HG02588 (cell line): ENCODE measurements around the gene HIPK2.

Source experiments
- ATAC-seq: cut with Tn5 transposase; IDR thresholded peaks from one replicate; pipeline ENCODE4 v1.9.1; 2021; ENCODE audit warnings: mild to moderate bottlenecking, moderate library complexity; ENCODE audit not compliant: unreplicated experiment

The HIPK2 gene

DNA sequence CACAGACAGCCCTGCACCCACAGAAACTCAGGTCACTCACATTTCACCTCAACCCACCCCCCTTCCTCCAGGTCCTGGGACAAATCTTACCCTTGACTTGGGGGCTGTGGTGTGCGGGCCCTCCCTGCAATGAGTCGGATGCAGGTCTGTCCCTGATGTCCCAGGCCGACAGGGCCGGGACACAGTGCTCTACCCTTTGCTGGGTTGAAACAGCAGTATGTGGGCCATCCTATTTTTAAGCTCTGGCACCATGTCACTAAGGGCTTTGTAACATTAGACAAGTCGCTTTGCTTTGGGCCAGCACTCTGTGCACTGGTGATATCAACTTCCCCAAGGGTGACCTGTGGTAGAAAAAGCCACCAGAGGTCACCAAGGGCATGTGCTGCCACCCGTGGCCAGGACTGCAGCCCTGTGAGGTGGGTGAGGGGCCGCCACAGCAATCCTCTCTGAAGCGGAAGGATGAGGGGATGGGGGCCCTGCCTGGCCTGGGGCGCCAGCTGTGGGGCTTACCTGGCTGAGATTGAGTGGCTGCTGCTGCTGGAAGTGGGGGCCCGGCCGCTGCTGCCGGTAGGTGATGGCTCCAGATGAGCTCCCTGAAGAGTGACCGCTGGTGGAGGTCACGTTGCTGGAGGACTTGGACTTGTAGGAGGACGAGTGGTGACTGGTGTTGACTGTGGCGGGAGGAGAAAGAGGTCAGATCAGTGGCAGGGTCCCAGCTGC lies 203.0 kb downstream of the HIPK2 start:
- ATAC-seq: no peak

DNA sequence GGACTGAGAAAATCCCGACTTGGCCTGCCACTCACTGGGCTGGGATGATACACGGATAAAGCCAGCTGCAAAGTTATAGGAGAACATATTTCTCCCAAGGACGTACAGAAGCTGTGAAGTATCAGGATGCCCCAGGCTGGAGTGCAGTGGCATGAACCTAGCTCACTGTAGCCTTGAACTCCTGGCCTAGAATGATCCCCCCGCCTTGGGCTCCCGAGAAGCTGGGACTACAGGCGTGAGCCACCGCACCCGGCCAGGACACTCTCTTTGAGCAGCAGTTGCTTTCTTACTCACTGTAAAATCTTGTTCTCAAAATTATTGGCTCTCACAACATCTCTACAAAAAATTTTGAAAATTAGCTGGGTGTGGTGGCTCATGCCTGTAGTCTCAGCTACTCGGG lies 203.9 kb downstream of the HIPK2 start:
- ATAC-seq: no peak

DNA sequence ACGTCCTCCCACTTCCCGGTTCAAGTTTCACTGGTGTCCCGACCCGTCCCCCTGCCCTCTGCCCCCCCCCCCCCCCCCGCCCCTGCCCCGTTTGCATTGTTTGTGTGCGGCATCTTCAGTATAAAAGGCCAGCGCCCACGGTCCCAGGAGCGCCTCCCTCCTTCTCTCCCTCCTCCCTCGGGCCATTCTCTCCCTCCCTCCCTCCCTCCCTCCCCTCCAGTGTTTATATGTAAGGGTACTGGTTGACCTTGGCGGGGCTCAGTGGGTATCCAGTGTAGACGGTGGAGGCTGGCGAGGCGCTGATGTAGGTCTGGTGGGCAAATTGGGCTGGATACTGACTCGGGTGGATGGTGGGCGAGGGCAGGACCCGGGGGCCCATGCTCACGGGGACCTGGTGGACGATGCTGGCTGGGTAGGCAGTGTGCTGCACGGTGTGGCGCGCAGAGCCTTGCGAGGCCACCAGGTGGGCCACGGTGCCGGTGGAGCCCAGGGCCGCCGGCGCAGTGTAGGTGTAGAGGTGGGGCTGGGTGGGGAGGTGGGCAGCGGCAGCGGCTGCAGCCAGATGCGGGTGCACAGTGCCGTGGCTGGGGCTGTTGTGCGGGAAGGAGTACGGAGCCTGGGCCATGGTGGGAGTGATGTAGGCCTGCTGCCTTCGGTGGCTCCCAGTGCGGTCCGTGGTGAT lies 205.0 kb downstream of the HIPK2 start:
- no peak for ATAC-seq

DNA sequence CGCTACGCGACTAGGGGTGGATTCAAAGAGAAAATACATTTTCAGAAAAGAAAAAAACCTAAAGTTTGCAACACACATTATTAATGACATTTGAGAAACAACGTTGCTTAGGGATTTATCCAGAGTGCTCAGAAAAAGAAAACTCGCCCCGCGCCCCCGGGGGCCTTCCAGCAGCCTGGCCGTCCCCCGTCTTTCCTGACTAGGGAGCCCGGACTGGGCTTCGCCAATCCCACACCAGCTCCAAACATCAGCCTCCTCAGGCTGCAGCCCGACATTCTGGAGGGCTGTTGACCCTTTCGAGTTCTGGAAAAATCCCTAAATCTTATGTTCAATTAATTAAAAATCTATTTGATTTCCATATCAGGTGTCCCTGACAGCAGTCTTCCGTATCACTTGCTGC lies 205.7 kb downstream of the HIPK2 start:
- ATAC-seq: no peak

DNA sequence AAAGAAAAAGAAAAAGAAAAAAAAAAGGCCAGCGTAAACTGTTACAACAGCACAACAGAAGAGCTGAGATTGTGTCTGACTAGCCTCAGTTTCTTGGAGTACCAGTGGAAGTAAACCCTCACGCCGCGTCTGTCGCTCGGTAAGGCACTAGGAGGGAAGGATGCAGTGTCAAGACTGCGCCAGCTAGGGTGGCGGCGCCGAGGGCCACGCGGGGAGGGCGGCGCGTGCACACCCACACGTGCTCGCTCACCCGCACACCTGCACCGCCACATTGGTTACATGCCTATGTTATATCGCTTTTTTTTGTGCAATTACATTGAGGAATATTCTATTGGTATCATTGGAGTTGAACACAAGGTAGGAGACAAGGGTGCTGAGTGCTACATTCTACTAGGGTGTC lies 206.1 kb downstream of the HIPK2 start:
- no peak for ATAC-seq

DNA sequence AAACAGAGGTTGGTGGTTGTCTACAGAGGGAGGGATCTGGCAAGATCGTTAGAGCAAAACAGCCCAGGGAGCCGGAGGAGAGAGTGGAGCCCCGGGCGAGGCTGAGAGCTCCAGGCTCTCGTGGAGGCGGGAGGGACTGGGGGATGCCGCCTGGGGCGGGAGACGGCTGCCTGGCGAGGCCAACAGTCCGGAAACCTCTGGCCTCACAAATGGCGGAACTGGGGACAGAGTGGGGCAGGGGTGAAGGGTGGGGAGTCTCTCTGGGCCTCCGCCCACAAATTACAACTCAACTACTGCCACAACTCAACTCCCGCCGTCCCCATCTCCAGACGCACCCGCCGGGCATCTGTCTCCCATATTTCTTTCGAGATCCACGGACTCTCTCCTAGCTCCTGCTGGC lies 206.6 kb downstream of the HIPK2 start:
- no peak for ATAC-seq

DNA sequence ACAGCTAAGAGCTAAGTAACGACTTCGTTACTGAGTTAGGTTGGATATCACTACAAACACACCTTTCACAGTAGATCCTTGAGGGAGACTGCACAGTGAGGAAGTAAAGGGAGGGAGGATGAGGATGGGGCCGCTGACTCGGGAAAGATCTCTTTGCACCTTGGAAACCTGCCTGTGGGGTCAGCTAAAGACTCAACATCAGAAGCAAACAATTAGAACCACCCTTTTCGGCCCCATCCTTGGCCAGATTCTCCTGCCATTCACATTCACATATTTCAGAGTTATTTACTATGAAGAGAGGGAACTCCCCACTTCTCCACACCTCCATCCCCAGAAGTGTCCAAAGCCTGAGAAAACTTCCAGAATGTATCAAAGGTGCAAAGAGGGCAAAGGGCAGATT lies 207.2 kb downstream of the HIPK2 start:
- no peak for ATAC-seq

DNA sequence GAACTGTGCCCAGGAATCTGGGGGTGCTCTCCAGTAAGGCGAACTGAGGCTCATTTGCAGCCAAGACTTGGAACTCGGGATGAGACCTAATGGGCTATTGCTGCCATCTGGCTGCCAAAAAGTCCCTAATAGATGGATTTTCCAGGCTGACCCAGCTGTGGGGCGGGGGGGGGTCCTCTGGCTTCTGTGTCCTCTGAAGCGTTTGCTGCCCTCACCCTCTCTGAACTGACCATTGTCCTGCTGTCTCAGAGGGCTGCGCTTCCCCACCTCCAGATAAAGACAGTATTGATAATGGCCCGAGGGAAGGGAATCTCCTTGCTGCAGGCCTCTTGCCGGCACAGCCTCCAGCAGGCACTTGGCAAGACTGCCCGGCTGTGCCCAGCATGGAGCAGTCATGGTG lies 207.7 kb downstream of the HIPK2 start:
- no peak for ATAC-seq

DNA sequence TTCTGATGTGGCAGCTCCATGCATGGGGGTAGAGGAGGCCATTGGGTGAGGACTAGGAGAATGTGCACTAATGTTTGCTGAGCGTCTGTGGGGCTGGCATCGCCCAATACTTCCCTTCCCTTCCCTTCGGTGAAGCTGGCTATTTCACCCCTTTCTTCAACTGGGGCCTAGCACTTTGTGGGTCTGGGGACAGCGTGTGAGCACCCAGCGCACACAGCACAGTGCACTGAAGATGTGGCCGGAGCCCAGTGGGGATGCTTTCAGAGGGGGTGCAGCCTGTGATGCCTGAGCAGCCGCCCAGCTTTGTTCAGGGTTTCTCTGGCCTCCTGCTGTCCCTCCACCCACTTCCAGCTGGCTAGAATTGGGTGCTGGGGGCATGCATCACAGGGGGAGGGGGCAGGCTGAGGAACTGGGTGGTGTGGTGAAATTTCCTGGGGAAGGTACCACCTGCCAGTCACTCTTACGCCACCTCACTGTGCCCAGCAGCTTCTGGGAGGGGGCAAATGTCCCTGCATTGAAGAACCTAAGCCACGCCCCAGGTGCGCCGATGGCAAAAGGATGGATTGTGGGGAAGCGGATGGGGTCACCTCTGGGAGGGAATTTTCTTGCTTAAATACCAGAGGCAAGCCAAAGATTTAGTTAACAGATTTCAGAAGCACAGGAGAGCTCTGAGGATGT lies 208.8 kb downstream of the HIPK2 start:
- no peak for ATAC-seq

DNA sequence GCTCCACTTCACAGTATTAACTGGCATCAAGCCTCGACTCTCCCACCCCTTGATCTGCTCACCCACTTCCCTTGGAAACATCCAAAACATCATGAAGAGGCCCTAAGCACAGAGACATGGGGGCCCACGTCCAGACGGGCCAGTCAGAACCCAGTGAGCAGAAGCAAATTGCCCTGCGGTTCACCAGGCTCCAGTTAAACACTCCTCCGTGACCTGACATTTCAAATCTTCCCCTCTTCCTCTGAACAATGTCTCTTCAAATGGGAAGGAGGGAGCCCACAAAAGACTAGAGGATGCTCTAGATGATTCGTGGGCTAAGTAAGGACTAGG lies 209.5 kb downstream of the HIPK2 start:
- no peak for ATAC-seq

DNA sequence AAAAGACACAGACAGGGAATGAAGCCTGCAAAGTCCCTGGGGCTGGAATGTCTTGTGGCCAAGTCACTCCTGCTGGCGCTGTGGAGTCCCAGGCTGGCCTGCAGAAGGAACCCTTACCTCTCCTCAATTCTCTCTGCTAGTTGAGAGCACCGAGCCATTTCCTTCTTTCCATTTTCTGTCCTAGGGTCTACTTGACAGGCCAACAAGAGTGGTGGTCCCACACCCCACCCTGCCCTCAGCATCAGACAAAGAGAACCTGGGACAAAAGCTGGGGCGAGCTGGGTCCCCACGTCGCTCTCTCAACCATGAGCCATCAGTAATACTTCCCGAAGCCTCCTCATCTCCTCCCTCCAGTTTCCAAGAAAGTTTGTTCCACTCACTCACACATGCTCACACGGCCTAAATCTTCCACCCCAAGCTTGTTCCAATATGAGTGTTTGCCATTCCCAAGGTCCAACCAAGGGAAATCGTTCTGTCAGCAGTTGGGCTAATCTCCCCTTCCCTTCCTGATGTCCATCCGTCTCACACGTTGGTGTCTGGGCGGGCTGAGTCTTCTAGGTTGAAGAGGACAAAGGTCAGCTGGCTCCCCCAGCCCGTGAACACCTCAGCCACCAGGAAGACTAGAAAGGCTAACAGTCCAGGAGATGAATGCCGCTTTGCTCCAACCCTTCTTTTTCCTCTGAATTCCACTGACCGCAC lies 210.0 kb downstream of the HIPK2 start:
- ATAC-seq: no peak

DNA sequence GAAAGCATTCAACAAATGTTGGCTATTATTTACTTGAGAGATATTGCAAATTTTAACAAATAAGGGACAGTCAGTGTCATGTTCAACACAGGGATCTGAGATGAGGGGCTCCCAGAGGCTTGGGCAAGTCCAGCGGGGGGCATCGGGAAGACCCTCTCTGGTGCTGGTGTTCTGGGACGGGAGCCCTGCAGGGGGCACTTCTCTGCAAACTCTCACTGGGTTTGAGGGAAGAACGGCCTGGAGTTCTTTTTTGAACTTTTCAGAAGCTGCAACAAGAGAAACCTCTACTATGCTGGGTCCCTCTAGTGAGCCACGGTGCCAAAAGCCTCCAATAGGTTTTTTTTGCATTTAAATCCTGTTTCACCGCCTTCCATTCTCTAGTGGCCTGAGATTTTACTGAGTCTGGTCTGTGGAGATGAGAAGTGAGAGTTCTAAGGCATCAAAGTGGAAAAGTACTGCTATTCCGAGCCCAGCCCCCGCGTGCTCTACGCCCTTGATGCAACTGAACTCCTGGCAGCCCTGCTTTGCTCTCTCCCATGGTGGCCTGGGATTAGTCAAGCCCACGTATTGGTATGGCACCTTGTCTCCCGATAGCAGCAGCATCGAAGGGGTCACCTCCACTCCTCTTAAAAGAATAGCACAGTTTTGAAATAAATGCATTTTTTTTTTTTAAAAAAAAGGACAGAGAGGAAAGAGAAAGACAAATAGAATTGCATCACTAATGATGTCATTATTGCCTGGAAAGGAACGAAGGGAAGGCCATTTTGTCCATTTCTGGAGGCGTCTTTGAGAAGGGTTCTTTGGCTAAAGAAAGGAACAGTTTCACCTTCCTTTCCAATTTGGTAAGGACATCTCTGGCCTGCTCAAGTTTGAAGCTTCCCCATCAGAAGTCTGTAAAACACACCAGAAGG lies 210.8 kb downstream of the HIPK2 start:
- ATAC-seq: no peak

DNA sequence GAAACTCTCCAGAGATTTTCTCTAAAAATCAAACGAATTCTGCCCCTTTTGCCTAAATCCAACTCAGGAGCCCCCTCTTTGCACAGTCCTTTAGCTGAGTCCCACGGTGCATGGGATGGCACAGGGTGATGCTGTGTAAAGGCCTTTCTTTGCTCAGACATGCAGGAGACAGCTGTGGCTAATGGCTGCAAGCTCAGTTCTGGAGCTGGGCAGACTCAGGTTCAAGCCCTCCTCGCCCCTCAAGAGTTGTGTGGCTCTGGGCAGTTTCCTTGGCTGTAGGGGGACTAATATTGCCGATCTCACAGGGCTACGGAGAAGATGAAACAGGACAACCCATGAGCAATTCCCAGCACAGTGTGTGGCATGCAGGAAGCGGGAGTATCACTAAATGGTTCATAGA lies 211.7 kb downstream of the HIPK2 start:
- no peak for ATAC-seq

DNA sequence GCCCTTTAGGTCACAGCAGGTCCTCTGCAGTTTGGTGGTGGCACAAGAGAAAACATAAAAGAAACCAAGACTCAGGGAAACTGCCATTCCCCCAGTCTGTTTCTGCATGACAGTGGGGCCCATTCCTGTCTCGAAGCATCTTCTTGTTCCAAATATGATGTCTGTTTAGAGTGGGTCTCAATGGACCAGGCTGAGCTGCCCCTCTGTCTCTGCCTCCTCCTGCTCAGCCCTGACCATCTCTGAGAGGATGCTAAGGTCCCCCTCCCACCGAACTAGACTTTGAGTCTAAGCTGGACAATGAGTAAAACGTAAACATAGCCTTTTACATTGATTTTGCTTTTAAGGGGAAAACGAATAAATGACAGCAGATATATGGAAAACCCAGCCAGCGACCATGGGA lies 213.9 kb downstream of the HIPK2 start:
- no peak for ATAC-seq

DNA sequence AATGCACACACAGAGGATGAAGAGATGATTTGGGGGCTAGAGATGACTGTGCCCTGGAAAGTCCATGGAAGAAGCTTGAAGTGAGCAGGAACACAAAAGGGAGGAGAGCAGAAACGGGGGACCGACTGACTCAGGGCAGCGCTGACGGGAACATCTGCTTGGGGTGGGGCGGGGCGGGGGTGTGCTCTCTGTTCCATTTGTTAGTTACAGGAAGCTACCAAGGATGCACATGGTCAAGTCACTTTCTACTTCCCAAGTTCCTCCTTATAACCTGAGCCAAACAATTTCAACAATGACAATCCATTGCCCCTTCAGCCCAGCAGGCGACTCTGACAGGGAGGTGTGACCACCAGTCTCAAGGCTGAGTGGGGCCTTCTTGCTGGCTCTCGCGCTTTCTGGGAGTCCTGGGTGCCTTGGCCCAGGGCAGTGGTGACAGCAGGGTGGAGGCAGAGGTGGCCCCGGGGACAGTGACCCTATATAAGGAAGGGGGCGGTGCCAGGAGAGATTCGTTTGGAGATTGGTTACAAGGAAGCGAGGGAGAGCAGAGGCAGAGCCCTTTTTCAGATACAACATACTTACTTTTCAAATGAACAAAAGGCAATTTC lies 214.7 kb downstream of the HIPK2 start:
- no peak for ATAC-seq

DNA sequence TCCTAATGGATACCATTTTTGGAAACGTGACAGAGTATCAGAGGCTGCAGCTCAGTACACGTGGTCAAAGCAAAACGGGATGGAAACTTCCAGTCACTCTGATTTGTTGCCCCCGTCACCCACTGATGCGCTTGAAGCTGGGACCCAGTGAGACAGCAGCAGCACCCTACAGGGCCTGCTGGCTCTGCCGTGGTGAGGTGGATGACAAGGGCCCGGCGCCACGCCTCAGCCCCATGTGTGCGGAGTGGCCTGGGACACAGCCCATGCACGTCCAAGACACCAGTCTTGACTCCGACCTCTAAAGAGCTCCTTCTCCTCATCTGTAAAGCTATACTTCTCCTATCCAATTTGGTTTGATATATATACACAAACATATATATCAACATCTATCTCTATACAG lies 215.3 kb downstream of the HIPK2 start:
- ATAC-seq: no peak

DNA sequence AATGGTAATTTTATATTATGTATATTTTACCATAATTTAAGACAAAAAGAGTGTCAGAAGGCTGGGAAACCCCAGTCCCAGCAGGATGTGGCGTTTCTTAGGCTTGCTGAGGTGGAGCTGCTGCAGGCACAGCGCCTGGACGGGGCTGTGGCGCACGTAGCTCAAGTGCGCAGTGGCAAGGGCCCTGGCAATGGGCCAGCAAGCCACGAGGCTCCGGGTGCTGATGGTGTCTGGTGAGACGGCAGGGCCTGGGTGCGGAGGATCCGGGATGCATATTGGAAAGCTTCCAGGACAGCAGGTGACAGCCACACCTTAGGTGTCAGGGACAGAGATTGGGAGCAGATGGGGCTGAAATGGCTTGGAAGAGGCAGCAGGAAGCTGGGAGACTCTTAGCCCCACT lies 217.1 kb downstream of the HIPK2 start:
- no peak for ATAC-seq

DNA sequence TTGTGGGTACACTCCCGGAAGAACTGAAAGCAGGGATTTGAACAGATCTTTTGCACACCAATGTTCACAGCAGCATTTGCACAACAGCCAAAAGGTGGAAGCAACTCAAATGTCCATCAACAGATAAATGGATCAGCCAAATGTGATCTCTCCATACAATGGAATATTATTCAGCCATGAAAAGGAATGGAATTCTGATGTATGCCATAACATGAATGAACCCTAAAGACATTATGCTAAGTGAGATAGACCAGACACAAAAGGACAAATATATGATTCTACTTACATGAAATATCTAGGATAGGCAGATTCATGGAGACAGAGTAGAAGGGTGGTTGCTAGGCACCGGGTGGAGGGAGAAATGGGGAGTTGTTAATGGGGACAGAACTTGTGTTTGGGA lies 217.6 kb downstream of the HIPK2 start:
- no peak for ATAC-seq

DNA sequence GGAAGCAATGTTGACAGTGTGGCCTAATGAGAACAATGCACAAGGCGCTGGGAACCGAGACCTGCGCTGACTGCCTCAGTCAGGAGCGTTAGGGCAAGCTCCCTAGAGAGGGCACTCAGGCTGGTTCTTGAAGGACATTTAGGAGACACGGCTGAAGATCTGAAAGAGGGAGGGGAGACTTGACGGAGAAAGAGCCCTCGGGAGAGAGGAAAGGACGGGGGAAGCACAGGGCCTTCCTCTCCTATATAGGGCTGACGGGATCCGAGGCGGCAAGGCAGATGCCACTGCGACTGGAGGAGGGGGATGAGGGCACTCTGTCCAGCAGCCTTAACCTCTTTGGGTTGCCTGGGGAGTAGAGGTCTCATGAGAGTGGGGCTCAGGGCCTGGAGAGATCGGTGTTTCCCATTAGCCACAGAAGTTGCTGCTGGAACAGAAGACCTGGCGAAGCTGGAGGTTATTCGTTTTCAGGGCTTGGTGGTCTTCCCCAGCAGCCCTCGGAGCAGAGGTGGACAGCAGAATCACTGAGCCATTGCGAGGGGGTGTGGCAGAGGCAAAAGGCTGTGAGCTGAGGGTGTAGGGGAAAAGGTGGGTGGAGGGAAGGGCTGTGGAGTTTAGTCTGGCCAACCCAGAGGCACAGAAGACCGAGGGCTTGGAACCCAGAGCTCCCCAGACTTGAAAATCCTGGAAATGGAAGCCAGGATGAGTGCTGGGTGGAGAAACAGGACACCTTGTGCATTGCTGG lies 218.3 kb downstream of the HIPK2 start:
- ATAC-seq: no peak
